Heart left ventricle (tissue), 16 donors: ENCODE results near the gene C12orf54. TPM values are rescaled to one million over a fixed set of nuclear protein-coding genes. Genes with fewer than 3 reads are reported as not detected.

Source experiments
- ATAC-seq, 4 donors: fragments of 200-7000 bp; cut with Tn5 transposase; one replicate each; pipeline ENCODE4 v1.9.1; 2020 to 2022; ENCODE audit warnings: moderate library complexity in 4 of 4, mild to moderate bottlenecking in 3 of 4, moderate number of reproducible peaks in 1 of 4
- DNase-seq, 5 donors: peaks; one replicate each; pipeline ENCODE4 v3.0.0-alpha.2; 2020
- H3K27ac ChIP-seq, 12 donors: fragments of 200-600 bp; sonication (generic) in 4 of 12; one replicate each; pipeline versions ENCODE4 v1.5.0 to v1.8.0; 2016 to 2022; ENCODE audit warnings: mild to moderate bottlenecking in 2 of 12
- H3K27me3 ChIP-seq, 9 donors: fragments of 200-600 bp; sonication (generic) in 2 of 9; one replicate each; pipeline versions ENCODE4 v1.5.1 to v1.8.0; 2016 to 2022; ENCODE audit warnings: mild to moderate bottlenecking in 3 of 9
- H3K36me3 ChIP-seq, 9 donors: fragments of 200-600 bp; sonication (generic) in 2 of 9; one replicate each; pipeline versions ENCODE4 v1.5.0 to v1.8.0; 2018 to 2022; ENCODE audit warnings: mild to moderate bottlenecking in 2 of 9
- H3K4me1 ChIP-seq, 12 donors: fragments of 200-600 bp; sonication (generic) in 4 of 12; one replicate each; pipeline versions ENCODE4 v1.5.0 to v1.8.0; 2016 to 2022; ENCODE audit warnings: mild to moderate bottlenecking in 3 of 12
- H3K4me3 ChIP-seq, 12 donors: fragments of 200-600 bp; sonication (generic) in 4 of 12; one replicate each; pipeline versions ENCODE4 v1.5.0 to v1.8.0; 2017 to 2022; ENCODE audit warnings: mild to moderate bottlenecking in 9 of 12, moderate library complexity in 4 of 12
- H3K9me3 ChIP-seq, 12 donors: fragments of 200-600 bp; sonication (generic) in 4 of 12; one replicate each; pipeline versions ENCODE4 v1.5.0 to v1.8.0; 2016 to 2022; ENCODE audit warnings: mild to moderate bottlenecking in 1 of 12
- CTCF ChIP-seq, 12 donors: fragments of 200-600 bp; sonication (generic) in 4 of 12; IDR thresholded peaks; one replicate each; pipeline versions ENCODE4 v1.5.0 to v1.8.0; 2018 to 2022; ENCODE audit warnings: antibody characterized with exemption in 12 of 12, mild to moderate bottlenecking in 5 of 12
- POLR2A ChIP-seq, 2 donors: fragments of 450-650 bp; IDR thresholded peaks; one replicate each; pipeline ENCODE4 v1.6.1; 2017; ENCODE audit warnings: antibody characterized with exemption in 2 of 2, mild to moderate bottlenecking in 2 of 2, moderate library complexity in 2 of 2
- WGBS, 4 donors: extraction: QIAGEN DNeasy Blood & Tissue Kit in 2 of 4; methylation state at CpG; one replicate each; pipeline versions ENCODE4 v1.1.5 to v1.1.7; 2013 to 2018; 5-methylcytosine and 5-hydroxymethylcytosine counted together
- intact Hi-C, 10 donors: fragments of 100-400 bp; cut with DNase I; formaldehyde crosslinking; loops; one replicate each; pipeline versions ENCODE4 v1.11.1 to v1.14.2; 2022
- polyA plus RNA-seq, 2 donors: library from polyadenylated mRNA; stranded (reverse); fragments of 200-250 nt; gene quantifications; one replicate each; pipeline ENCODE4 v1.2.3, GENCODE V29; 2013
- total RNA-seq, 9 donors: library from RNA; depleted of rRNA in 2 of 9; stranded (reverse); fragments of >200 nt in 2 of 9; fragmentation: NEBNext Ultra II Directional in 3 of 9; extraction: Animal tissue kit (Norgen Biotek cat#: 25700) in 3 of 9; gene quantifications; one replicate each; pipeline versions ENCODE4 v1.1.0 to v1.2.4, GENCODE V29; 2016 to 2023
- donor health status: ischemic (EF 13 %, LVEDD 7.1; RV severe dilation, severe dysfunction).
- donor health status: healthy with polysubstance abuse.
- donor health status: DM: no; HTN: yes; CAD: no.
- donor health status: DM: no; HTN: no; CAD: no.
- donor health status: ischemic (EF 25% LVEDD 6.9; RV normal size, moderate dysfunction).
- donor health status: ischemic (EF 25% LVEDD 5.7; RV mildly dilated, moderate dysfunction).
- donor health status: healthy.
- donor health status: DM: yes; HTN: yes; CAD: no.
- donor health status: ischemic (EF 35%, LVEDD 5.7; RV mildly dilated, moderate dysfunction).
- donor health status: nonischemic (EF 11% LVEDD 7.7; RV severe dilation, severe dysfunction).
- donor health status: DM: yes; HTN: yes; CAD: no.
- donor health status: PGD.
- donor health status: ischemic (EF 29% LVEDD 5.4; RV normal size, mild dysfunction).
- donor health status: nonischemic (EF 23%, LVEDD 6.1; RV moderate dilation, normal function).

Gene C12orf54
- total and polyA plus RNA-seq, 11 donors, result not detected

DNA sequence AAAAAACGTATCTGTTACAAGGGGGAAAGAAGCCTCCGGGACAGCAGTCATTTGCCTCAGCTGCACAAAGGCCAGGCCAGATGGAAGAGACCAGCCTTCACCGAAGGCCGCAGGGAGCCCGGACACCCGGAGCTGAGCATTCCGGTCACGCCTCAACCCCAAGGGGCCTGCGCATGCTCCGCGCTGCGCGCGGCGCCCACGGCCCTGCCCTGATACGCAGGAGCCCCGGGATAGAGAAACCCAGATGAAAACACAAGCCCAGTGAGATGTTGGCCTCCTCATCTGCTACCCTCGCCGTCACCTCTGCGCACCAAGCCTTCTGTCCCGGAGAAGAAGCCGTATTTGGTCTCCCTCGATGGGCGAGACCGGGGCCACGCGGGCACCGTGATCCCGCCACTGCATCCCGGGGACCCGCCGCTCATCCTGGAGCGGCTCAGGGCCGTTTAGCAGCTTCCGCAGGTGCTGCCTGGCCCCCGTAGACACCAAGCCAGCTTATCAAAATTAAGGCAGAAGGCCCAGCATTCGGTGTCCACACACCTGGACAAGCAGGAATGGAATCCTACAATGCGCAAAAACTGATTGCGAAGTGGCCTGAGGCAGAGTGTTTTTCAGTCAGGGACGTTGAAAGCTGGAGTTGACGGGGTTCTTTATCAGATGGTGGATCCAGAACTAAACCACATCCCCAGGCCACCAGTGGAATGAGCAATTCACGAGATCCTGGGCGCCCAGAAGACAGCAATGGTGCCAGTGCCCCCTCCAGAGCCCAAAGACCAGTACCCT is 45.8 kb downstream of the C12orf54 start:
- TF ChIP-seq CTCF (IDR thresholded peaks at IDR 0.05) (no peak), POLR2A (IDR thresholded peaks at IDR 0.05) (no peak)
- DNase-seq (peak in 1 of 5 donors; percentile 32), ATAC-seq (no peak)
- H3K4me1 ChIP-seq, result peaks cover 0 to 5% (median 0%) of the 10 kb centered on the region in 12 donors
- intact Hi-C loops, result no loop called here
- H3K4me3 ChIP-seq, result no peak overlapping the region
- H3K27ac ChIP-seq, result no peak overlapping the region
- no peaks in the 10 kb centered on the region for H3K27me3 ChIP-seq
- H3K9me3 ChIP-seq, result no peaks in the 10 kb centered on the region
- WGBS, 4 donors, result 89 to 90% (median 89%) methylated on average over 41 to 44 of the region's 44 CpGs
- H3K36me3 ChIP-seq, result no peaks in the 10 kb centered on the region

GRCh38 chr12:48532601-48533000 is 50.3 kb downstream of the C12orf54 start:
- TF ChIP-seq CTCF (IDR thresholded peaks at IDR 0.05), result no peak
- no peak for TF ChIP-seq POLR2A (IDR thresholded peaks at IDR 0.05)
- ATAC-seq (no peak), DNase-seq (no peak)
- H3K27ac ChIP-seq, result no peak overlapping the region
- H3K27me3 ChIP-seq, result no peaks in the 10 kb centered on the region
- peaks cover 0 to 7% (median 0%) of the 10 kb centered on the region in 12 donors for H3K9me3 ChIP-seq
- H3K36me3 ChIP-seq, result no peaks in the 10 kb centered on the region
- H3K4me3 ChIP-seq, result no peak overlapping the region
- intact Hi-C loops, result no loop called here
- no peaks in the 10 kb centered on the region for H3K4me1 ChIP-seq

- intact Hi-C loops, result no loop called here
- no peak for DNase-seq
- TF ChIP-seq CTCF (IDR thresholded peaks at IDR 0.05), result no peak
- no peak for TF ChIP-seq POLR2A (IDR thresholded peaks at IDR 0.05)
- Histone ChIP-seq H3K4me1 (no peaks in the 10 kb centered on the region), H3K27ac (no peak overlapping the region), H3K9me3 (peaks cover 0 to 7% (median 0%) of the 10 kb centered on the region in 12 donors), H3K27me3 (peaks cover 0 to 8% (median 0%) of the 10 kb centered on the region in 9 donors), H3K4me3 (no peak overlapping the region), H3K36me3 (no peaks in the 10 kb centered on the region)
- 71 to 86% (median 81%) methylated on average over 1 of the region's 1 CpG for WGBS, 4 donors
- ATAC-seq, result no peak
These were observed 54.3 kb downstream of the C12orf54 start for GRCh38 chr12:48536602-48537001.

- intact Hi-C loops, result loop anchor here in 3 of 10 donors (2.0 to 5.0 kb wide), 2 partner anchors 75 to 76 kb away; no protein-coding TSS in a partner anchor
- 47 to 51% (median 50%) methylated on average over 8 of the region's 8 CpGs for WGBS, 4 donors
- no peaks in the 10 kb centered on the region for H3K9me3 ChIP-seq
- H3K36me3 ChIP-seq, result no peaks in the 10 kb centered on the region
- TF ChIP-seq POLR2A (IDR thresholded peaks at IDR 0.05) (no peak), CTCF (IDR thresholded peaks at IDR 0.05) (peak in 11 of 12 donors; percentile 11 to 52 (median 43))
- H3K27me3 ChIP-seq, result peaks cover 0 to 16% (median 0%) of the 10 kb centered on the region in 9 donors
- H3K4me3 ChIP-seq, result no peak overlapping the region
- no peak overlapping the region for H3K27ac ChIP-seq
- no peaks in the 10 kb centered on the region for H3K4me1 ChIP-seq
- no peak for DNase-seq
- ATAC-seq, result no peak
These were observed 60.1 kb downstream of the C12orf54 start for GRCh38 chr12:48542300-48542928.
